Astrocyte (in vitro differentiated cells and primary cell): ENCODE measurements around the gene RAB3B.

Experiments used
- EZH2 ChIP-seq: IDR thresholded peaks from 2 replicates; pipeline ENCODE4 v1.6.1; 2012; ENCODE audit warnings: mild to moderate bottlenecking, low read length, inconsistent platforms; ENCODE audit not compliant: insufficient read depth
- TF ChIP-seq, protein P1 (sequence below): IDR thresholded peaks from 2 replicates; pipeline ENCODE4 v1.5.1; 2011; ENCODE audit warnings: low read depth, mild to moderate bottlenecking, inconsistent platforms, low read length, moderate library complexity; ENCODE audit not compliant: insufficient read depth

DNA sequence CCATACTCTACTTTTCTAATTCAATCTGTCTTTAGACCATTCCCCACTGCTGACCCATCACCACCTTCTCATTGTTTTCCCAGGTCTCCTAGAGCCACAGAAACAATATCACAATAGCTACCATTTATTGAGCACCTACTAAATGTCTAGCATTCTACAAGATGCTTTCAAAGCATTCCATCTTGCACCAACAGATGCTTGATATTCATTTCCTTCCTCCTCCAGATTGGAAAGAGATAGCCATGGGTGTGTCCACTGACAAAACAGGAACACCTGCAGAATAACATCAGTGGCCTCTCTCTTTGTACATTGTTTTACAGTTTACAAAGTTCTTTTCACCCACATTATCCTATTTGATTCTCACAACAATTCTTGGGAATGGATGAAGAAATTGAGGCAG lies 2.2 kb downstream of the RAB3B start:
- TF ChIP-seq, protein P1, sequence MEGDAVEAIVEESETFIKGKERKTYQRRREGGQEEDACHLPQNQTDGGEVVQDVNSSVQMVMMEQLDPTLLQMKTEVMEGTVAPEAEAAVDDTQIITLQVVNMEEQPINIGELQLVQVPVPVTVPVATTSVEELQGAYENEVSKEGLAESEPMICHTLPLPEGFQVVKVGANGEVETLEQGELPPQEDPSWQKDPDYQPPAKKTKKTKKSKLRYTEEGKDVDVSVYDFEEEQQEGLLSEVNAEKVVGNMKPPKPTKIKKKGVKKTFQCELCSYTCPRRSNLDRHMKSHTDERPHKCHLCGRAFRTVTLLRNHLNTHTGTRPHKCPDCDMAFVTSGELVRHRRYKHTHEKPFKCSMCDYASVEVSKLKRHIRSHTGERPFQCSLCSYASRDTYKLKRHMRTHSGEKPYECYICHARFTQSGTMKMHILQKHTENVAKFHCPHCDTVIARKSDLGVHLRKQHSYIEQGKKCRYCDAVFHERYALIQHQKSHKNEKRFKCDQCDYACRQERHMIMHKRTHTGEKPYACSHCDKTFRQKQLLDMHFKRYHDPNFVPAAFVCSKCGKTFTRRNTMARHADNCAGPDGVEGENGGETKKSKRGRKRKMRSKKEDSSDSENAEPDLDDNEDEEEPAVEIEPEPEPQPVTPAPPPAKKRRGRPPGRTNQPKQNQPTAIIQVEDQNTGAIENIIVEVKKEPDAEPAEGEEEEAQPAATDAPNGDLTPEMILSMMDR, result no peak
- no peak for TF ChIP-seq EZH2
